HCT116 (cell line): ENCODE data around the gene DNAJC6. TPM values are rescaled to one million over a fixed set of nuclear protein-coding genes. Genes with fewer than 3 reads are reported as not detected.

Experiments used
- ATAC-seq: fragments of 200-7000 bp; cut with Tn5 transposase; 2 replicates; pipeline ENCODE4 v1.9.1; 2020; ENCODE audit warnings: mild to moderate bottlenecking, moderate library complexity
- BruUV-seq: library from RNA; stranded (reverse); fragments of 400-500 nt; replicated peaks from 2 replicates; lab custom pipeline; 2021; lab: Mats Ljungman, UMichigan
- CTCF ChIA-PET: fragments of 300-600 bp; sonication (Branson Sonifier 250); formaldehyde crosslinking; loops from one replicate; lab custom pipeline; 2021; ENCODE audit warnings: antibody characterized with exemption; lab: Charles Lee
- POLR2A ChIA-PET: fragments of 300-600, 350-600 bp; sonication (Branson Sonifier 250); formaldehyde crosslinking; loops from one replicate; lab custom pipeline; 2021; ENCODE audit warnings: antibody characterized with exemption; lab: Charles Lee
- RAD21 ChIA-PET, 2 experiments: fragments of 300-600 bp; sonication (Branson Sonifier 250); formaldehyde crosslinking; loops; one replicate each; lab custom pipeline; 2023; ENCODE audit warnings: low total read pairs in 2 of 2; ENCODE audit not compliant: uncharacterized antibody in 2 of 2, unreplicated experiment in 2 of 2, low non-redundant PET in 1 of 2; lab: Charles Lee
- DNase-seq: peaks from one replicate; pipeline ENCODE4 v3.0.0-alpha.2; 2010; ENCODE audit warnings: low read depth, low spot score
- H2AFZ ChIP-seq: fragments of 200-600 bp; shearing (Covaris generic), sonication (generic); 2 replicates; pipeline ENCODE4 v1.6.1; 2017; ENCODE audit warnings: low read depth, mixed run types, mixed read lengths, antibody characterized with exemption, low read length; ENCODE audit not compliant: poor library complexity, severe bottlenecking
- H3K27ac ChIP-seq: 2 replicates; pipeline ENCODE4 v1.5.1; 2012; ENCODE audit warnings: low read depth, low read length
- H3K27me3 ChIP-seq: fragments of 200-600 bp; sonication (generic); 2 replicates; pipeline ENCODE4 v1.6.1; 2016; ENCODE audit warnings: mixed run types, low read length, mixed read lengths; ENCODE audit not compliant: insufficient read depth
- H3K36me3 ChIP-seq, 2 experiments: fragments of 200-500 bp in 1 of 2; fragments of 200-600 bp in 1 of 2; sonication (Bioruptor generic) in 1 of 2; sonication (generic) in 1 of 2; 2 replicates each; pipeline versions ENCODE4 v1.5.1 to v1.6.1; 2014 to 2016; ENCODE audit warnings: low read length in 2 of 2, inconsistent platforms in 1 of 2, mixed read lengths in 1 of 2, mixed run types in 1 of 2; ENCODE audit not compliant: insufficient read depth in 2 of 2, control insufficient read depth in 1 of 2
- H3K4me1 ChIP-seq, 2 experiments: fragments of 200-600 bp in 1 of 2; sonication (generic) in 1 of 2; 2 replicates each; pipeline versions ENCODE4 v1.5.1 to v1.6.1; 2012 to 2017; ENCODE audit warnings: low read length in 2 of 2, inconsistent platforms in 1 of 2, mild to moderate bottlenecking in 1 of 2, mixed read lengths in 1 of 2, mixed run types in 1 of 2, moderate library complexity in 1 of 2; ENCODE audit not compliant: insufficient read depth in 2 of 2, control insufficient read depth in 1 of 2
- H3K4me2 ChIP-seq: fragments of 200-600 bp; sonication (generic); 2 replicates; pipeline ENCODE4 v1.6.1; 2017; ENCODE audit warnings: mixed run types, low read length, mixed read lengths
- H3K4me3 ChIP-seq, 2 experiments: fragments of 200-600 bp in 1 of 2; sonication (generic) in 1 of 2; replicated peaks in 1 of 2; 2 replicates each; pipeline ENCODE4 v1.5.1; 2011 to 2016; ENCODE audit warnings: low read length in 2 of 2, control low read depth in 1 of 2, low read depth in 1 of 2, mild to moderate bottlenecking in 1 of 2, mixed read lengths in 1 of 2, mixed run types in 1 of 2
- H3K79me2 ChIP-seq: fragments of 200-600 bp; sonication (generic); 2 replicates; pipeline ENCODE4 v1.6.1; 2017; ENCODE audit warnings: mild to moderate bottlenecking, mixed run types, low read length, moderate library complexity, mixed read lengths; ENCODE audit not compliant: insufficient read depth
- H3K9ac ChIP-seq: fragments of 200-600 bp; sonication (generic); 2 replicates; pipeline ENCODE4 v1.6.1; 2016; ENCODE audit warnings: low read length, mixed read lengths
- H3K9me2 ChIP-seq: fragments of 200-600 bp; sonication (generic), shearing (Covaris generic); 2 replicates; pipeline ENCODE4 v1.6.1; 2017; ENCODE audit warnings: mixed run types, mild to moderate bottlenecking, moderate library complexity; ENCODE audit not compliant: insufficient read depth
- H3K9me3 ChIP-seq, 2 experiments: fragments of 200-500 bp in 1 of 2; fragments of 200-600 bp in 1 of 2; sonication (Bioruptor generic) in 1 of 2; sonication (generic) in 1 of 2; 2 replicates each; pipeline ENCODE4 v1.6.1; 2014 to 2017; ENCODE audit warnings: low read length in 2 of 2, mixed read lengths in 2 of 2, inconsistent platforms in 1 of 2, low read depth in 1 of 2, mild to moderate bottlenecking in 1 of 2, mixed run types in 1 of 2, moderate library complexity in 1 of 2; ENCODE audit not compliant: control insufficient read depth in 1 of 2, insufficient read depth in 1 of 2
- H4K20me1 ChIP-seq: fragments of 200-600 bp; sonication (generic), shearing (Covaris generic); 2 replicates; pipeline ENCODE4 v1.6.1; 2017; ENCODE audit warnings: mixed run types, mild to moderate bottlenecking, moderate library complexity; ENCODE audit not compliant: insufficient read depth
- CBX3 ChIP-seq: IDR thresholded peaks from 2 replicates; pipeline ENCODE4 v1.6.1; 2012; ENCODE audit warnings: low read depth
- CEBPB ChIP-seq: IDR thresholded peaks from 2 replicates; pipeline ENCODE4 v1.6.1; 2012; ENCODE audit warnings: low read depth
- EGR1 ChIP-seq: IDR thresholded peaks from 2 replicates; pipeline ENCODE4 v1.6.1; 2012; ENCODE audit warnings: low read depth
- EZH2 ChIP-seq: fragments of 200-600 bp; sonication (generic); IDR thresholded peaks from 2 replicates; pipeline ENCODE4 v1.6.1; 2017; ENCODE audit warnings: antibody characterized with exemption, mixed run types
- FOSL1 ChIP-seq: IDR thresholded peaks from 2 replicates; pipeline ENCODE4 v1.6.1; 2012; ENCODE audit warnings: low read depth
- JUND ChIP-seq: IDR thresholded peaks from 2 replicates; pipeline ENCODE4 v1.6.1; 2012
- MAX ChIP-seq: IDR thresholded peaks from 2 replicates; pipeline ENCODE4 v1.6.1; 2012
- POLR2A ChIP-seq: IDR thresholded peaks from 2 replicates; pipeline ENCODE4 v1.7.0; 2011; ENCODE audit warnings: borderline replicate concordance; ENCODE audit not compliant: insufficient read depth, insufficient read length; ENCODE audit errors: extremely low read depth
- POLR2AphosphoS5 ChIP-seq: IDR thresholded peaks from 2 replicates; pipeline ENCODE4 v1.6.1; 2011; ENCODE audit warnings: mild to moderate bottlenecking, low read depth, low read length, moderate library complexity
- RAD21 ChIP-seq: IDR thresholded peaks from 2 replicates; pipeline ENCODE4 v1.6.1; 2012; ENCODE audit warnings: low read depth, mild to moderate bottlenecking
- REST ChIP-seq: IDR thresholded peaks from 2 replicates; pipeline ENCODE4 v1.6.1; 2012; ENCODE audit warnings: low read depth
- SIN3A ChIP-seq: IDR thresholded peaks from 2 replicates; pipeline ENCODE4 v1.6.1; 2012; ENCODE audit warnings: low read depth
- SP1 ChIP-seq: IDR thresholded peaks from 2 replicates; pipeline ENCODE4 v1.6.1; 2012; ENCODE audit warnings: low read depth
- TCF7L2 ChIP-seq: IDR thresholded peaks from 2 replicates; pipeline ENCODE4 v1.7.0; 2011; ENCODE audit warnings: borderline replicate concordance, inconsistent platforms; ENCODE audit not compliant: insufficient read depth, insufficient read length; ENCODE audit errors: extremely low read depth
- YY1 ChIP-seq: IDR thresholded peaks from 2 replicates; pipeline ENCODE4 v1.6.1; 2011; ENCODE audit warnings: low read length, low read depth, moderate library complexity, mild to moderate bottlenecking; ENCODE audit not compliant: insufficient replicate concordance; ENCODE audit errors: extremely low read depth
- ZBTB33 ChIP-seq: IDR thresholded peaks from 2 replicates; pipeline ENCODE4 v1.6.1; 2011; ENCODE audit warnings: mild to moderate bottlenecking, low read length, moderate library complexity; ENCODE audit not compliant: insufficient replicate concordance; ENCODE audit errors: extremely low read depth
- ZFX ChIP-seq: fragments of 450-650 bp; IDR thresholded peaks from 2 replicates; pipeline ENCODE4 v1.6.1; 2017
- intact Hi-C: fragments of 100-400 bp; cut with micrococcal nuclease; formaldehyde crosslinking; loops from 2 replicates; pipeline ENCODE4 v1.10.0; 2022
- total RNA-seq: library from RNA; stranded (reverse); gene quantifications from one replicate; pipeline ENCODE4 v1.2.1, GENCODE V29; 2021; ENCODE audit not compliant: unreplicated experiment

The DNAJC6 gene
- total RNA-seq, 1 experiment from 2014 or later, result 9.0 TPM

GRCh38 chr1:65297706-65298105, 11.6 kb upstream of the DNAJC6 start:
- Histone ChIP-seq H3K79me2 (no peaks in the 10 kb centered on the region), H3K4me2 (no peak overlapping the region), H3K9me2 (no peaks in the 10 kb centered on the region), H4K20me1 (no peaks in the 10 kb centered on the region), H3K4me3 (no peak overlapping the region), H3K27ac (no peak overlapping the region), H3K9me3 (no peaks in the 10 kb centered on the region), H2AFZ (no peak overlapping the region), H3K9ac (no peak overlapping the region), H3K36me3 (no peaks in the 10 kb centered on the region), H3K27me3 (no peaks in the 10 kb centered on the region), H3K4me1 (no peaks in the 10 kb centered on the region)
- ATAC-seq (no peak), DNase-seq (no peak)
- CTCF ChIA-PET, result no interaction called here
- TF ChIP-seq POLR2AphosphoS5, result no peak
- TF ChIP-seq POLR2A, result no peak
- no peak for TF ChIP-seq EGR1
- TF ChIP-seq SIN3A, result no peak
- TF ChIP-seq FOSL1, result no peak
- no peak for TF ChIP-seq CBX3
- TF ChIP-seq RAD21, result no peak
- no peak for TF ChIP-seq ZFX
- no peak for TF ChIP-seq TCF7L2
- TF ChIP-seq YY1, result no peak
- no peak for TF ChIP-seq EZH2
- RAD21 ChIA-PET, result no interaction called here
- intact Hi-C loops, result no loop called here
- POLR2A ChIA-PET, result interaction anchor here (0.6 kb wide), 1 partner anchor 57 kb away, joined by 3 read pairs; no protein-coding TSS in a partner anchor
- BruUV-seq, result no TSS peak

GRCh38 chr1:65299328-65299727, 10.0 kb upstream of the DNAJC6 start:
- no peak for ATAC-seq
- no peak overlapping the region for H2AFZ ChIP-seq
- DNase-seq, result no peak
- no peaks in the 10 kb centered on the region for H3K9me2 ChIP-seq
- ChIA-PET CTCF (no interaction called here), POLR2A (no interaction called here), RAD21 (no interaction called here)
- no peak overlapping the region for H3K4me2 ChIP-seq
- no peaks in the 10 kb centered on the region for H3K9me3 ChIP-seq
- H3K4me1 ChIP-seq, result no peaks in the 10 kb centered on the region
- no peak overlapping the region for H3K27ac ChIP-seq
- no peak overlapping the region for H3K4me3 ChIP-seq
- H3K36me3 ChIP-seq, result no peaks in the 10 kb centered on the region
- no peaks in the 10 kb centered on the region for H3K27me3 ChIP-seq
- no peaks in the 10 kb centered on the region for H4K20me1 ChIP-seq
- H3K79me2 ChIP-seq, result no peaks in the 10 kb centered on the region
- no TSS peak for BruUV-seq
- H3K9ac ChIP-seq, result no peak overlapping the region
- intact Hi-C loops, result no loop called here
- TF ChIP-seq RAD21 (no peak), JUND (no peak), CEBPB (no peak), ZBTB33 (no peak), SIN3A (no peak), CBX3 (no peak), REST (no peak), TCF7L2 (no peak), SP1 (no peak), MAX (no peak), POLR2AphosphoS5 (no peak)
